Large intestine (tissue), 3 donors: Measurements from ENCODE around the gene POLA2. TPM values are rescaled to one million over a fixed set of nuclear protein-coding genes. Genes with fewer than 3 reads are reported as not detected.
"Not testable (repeated sequence)": the region's sequence is repeated elsewhere in the genome, so short reads cannot be mapped to it uniquely, and the experiment has no call there.

Experiments used
- DNase-seq, 2 donors: peaks; one replicate each; pipeline versions ENCODE4 v3.0.0 to v3.0.0-alpha.2; 2013
- H3K27ac ChIP-seq: one replicate; pipeline ENCODE4 v1.5.1; 2013; ENCODE audit warnings: low read length
- H3K27me3 ChIP-seq: 2 replicates; pipeline ENCODE4 v1.6.1; 2013; ENCODE audit warnings: low read length; ENCODE audit not compliant: control insufficient read depth, insufficient read depth
- H3K36me3 ChIP-seq: 2 replicates; pipeline ENCODE4 v1.6.1; 2013; ENCODE audit warnings: low read length; ENCODE audit not compliant: control insufficient read depth, insufficient read depth
- H3K4me1 ChIP-seq: one replicate; pipeline ENCODE4 v1.6.1; 2013; ENCODE audit warnings: low read length; ENCODE audit not compliant: control insufficient read depth, insufficient read depth
- H3K4me3 ChIP-seq: one replicate; pipeline ENCODE4 v1.5.1; 2013; ENCODE audit warnings: low read length
- H3K9me3 ChIP-seq: one replicate; pipeline ENCODE4 v1.6.1; 2013; ENCODE audit warnings: mild to moderate bottlenecking, low read depth, low read length, moderate library complexity; ENCODE audit not compliant: control insufficient read depth
- WGBS: methylation state at CpG from one replicate; pipeline ENCODE4 v1.1.5; 2013; ENCODE audit warnings: low lambda C conversion rate; ENCODE audit not compliant: insufficient coverage; 5-methylcytosine and 5-hydroxymethylcytosine counted together
- polyA plus RNA-seq: library from polyadenylated mRNA; unstranded; fragments of 120-200 nt; gene quantifications from one replicate; pipeline ENCODE4 v1.2.1, GENCODE V29; 2013

POLA2 gene
- polyA plus RNA-seq, 1 donor = 13.6 TPM

DNA sequence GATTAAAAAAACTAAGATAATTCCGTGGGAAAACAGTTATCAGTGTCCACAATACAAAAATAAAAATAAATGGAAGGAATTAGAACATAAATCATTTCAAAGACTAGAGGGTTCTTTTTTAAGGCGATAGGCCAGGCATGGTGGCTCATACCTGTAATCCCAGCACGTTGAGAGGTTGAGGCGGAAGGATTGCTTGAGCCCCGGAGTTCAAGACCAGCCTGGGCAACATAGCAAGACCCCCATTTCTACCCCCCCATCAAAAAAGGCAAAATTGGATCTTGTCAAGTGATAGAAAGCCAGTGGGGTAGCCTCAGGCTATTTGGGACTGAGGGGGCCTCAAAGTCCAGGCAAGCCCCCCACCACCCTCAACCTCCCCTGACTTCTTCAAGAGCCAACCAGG lies 20.6 kb upstream of the POLA2 start:
- 0% methylated on average over 1 of the region's 5 CpGs for WGBS
- peaks cover 3% of the 10 kb centered on the region for H3K4me1 ChIP-seq
- H3K9me3 ChIP-seq = no peaks in the 10 kb centered on the region
- H3K4me3 ChIP-seq = no peak overlapping the region
- H3K27ac ChIP-seq = no peak overlapping the region
- no peaks in the 10 kb centered on the region for H3K36me3 ChIP-seq
- DNase-seq = no peak
- no peaks in the 10 kb centered on the region for H3K27me3 ChIP-seq

- Histone ChIP-seq H3K9me3 (no peaks in the 10 kb centered on the region), H3K27ac (no peak overlapping the region), H3K36me3 (no peaks in the 10 kb centered on the region), H3K4me3 (no peak overlapping the region), H3K27me3 (no peaks in the 10 kb centered on the region), H3K4me1 (peaks cover 7% of the 10 kb centered on the region)
- no peak for DNase-seq
These were observed 20.1 kb upstream of the POLA2 start for GRCh38 chr11:65241692-65242091.

DNA sequence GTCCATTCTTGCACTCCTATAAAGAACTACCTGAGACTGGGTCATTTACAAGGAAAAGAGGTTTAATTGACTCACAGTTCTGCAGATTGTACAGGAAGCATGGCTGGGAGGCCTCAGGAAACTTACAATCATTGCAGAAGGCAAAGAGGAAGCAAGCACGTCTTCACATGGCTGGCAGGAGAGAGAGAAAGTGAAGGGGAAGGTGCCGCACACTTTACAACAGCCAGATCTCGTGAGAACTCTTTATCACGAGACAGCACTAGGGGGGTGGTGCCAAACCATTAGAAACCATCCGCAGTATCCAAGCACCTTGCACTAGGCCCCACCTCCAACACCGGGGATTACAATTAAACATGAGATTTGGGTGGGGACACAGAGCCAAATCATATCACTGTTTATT lies 19.4 kb upstream of the POLA2 start:
- H3K27me3 ChIP-seq = no peaks in the 10 kb centered on the region
- no peak for DNase-seq
- WGBS = 60% methylated on average over 1 of the region's 6 CpGs

DNA sequence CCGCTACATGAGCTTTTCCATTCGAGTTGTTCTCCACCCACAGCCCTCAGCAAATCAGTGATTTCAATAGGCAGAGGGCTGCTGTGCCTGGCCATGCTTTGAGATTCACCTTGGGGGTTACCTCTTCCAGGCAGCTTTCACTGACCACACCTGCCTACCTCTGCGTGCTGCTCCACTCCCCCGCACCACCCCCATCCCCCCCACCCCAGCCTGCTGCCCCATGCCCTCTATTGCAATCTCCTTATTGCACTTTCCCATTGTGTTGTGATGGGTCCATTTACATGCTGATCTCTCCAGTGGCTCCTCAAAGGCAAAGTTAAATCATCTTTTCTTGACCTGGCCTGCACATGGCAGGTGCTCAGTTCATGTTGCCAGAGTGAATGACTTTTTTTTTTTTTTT lies 18.0 kb upstream of the POLA2 start:
- no CpG with 5 or more reads among the region's 4 CpGs for WGBS

More for the DNA sequence above, 19.4 kb upstream of the POLA2 start:
- Histone ChIP-seq H3K36me3 (no peaks in the 10 kb centered on the region), H3K4me3 (no peak overlapping the region), H3K4me1 (peaks cover 7% of the 10 kb centered on the region), H3K9me3 (no peaks in the 10 kb centered on the region), H3K27ac (no peak overlapping the region)

DNA sequence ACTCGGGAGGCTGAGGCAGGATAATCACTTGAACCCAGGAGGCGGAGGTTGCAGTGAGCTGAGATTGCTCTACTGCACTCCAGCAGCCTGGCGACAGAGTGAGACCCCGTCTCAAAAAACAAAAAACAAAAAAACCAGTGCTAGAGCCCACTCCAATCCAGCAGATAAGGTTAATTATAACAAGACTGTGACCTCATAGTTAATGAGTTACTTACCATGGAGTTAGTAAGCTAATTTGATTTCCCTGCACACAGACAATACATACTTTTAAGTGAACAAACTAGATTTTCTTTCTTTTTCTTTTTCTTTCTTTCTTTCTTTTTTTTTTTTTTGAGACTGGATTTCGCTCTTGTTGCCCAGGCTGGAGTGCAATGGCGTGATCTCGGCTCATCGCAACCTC lies 16.7 kb upstream of the POLA2 start:
- H3K36me3 ChIP-seq, H3K27ac ChIP-seq, H3K4me1 ChIP-seq, H3K27me3 ChIP-seq, H3K9me3 ChIP-seq, H3K4me3 ChIP-seq: not testable (repeated sequence)
- peak in 1 of 2 donors; percentile 43 for DNase-seq
- no CpG with 5 or more reads among the region's 8 CpGs for WGBS

More for the DNA sequence above, 18.0 kb upstream of the POLA2 start:
- H3K4me1 ChIP-seq = peaks cover 7% of the 10 kb centered on the region
- no peaks in the 10 kb centered on the region for H3K27me3 ChIP-seq
- no peak for DNase-seq
- H3K4me3 ChIP-seq = no peak overlapping the region
- no peak overlapping the region for H3K27ac ChIP-seq
- H3K36me3 ChIP-seq = no peaks in the 10 kb centered on the region
- H3K9me3 ChIP-seq = no peaks in the 10 kb centered on the region

- Histone ChIP-seq H3K4me1 (peaks cover 7% of the 10 kb centered on the region), H3K27me3 (no peaks in the 10 kb centered on the region), H3K4me3 (no peak overlapping the region), H3K36me3 (no peaks in the 10 kb centered on the region), H3K9me3 (no peaks in the 10 kb centered on the region), H3K27ac (no peak overlapping the region)
- no CpG with 5 or more reads among the region's 5 CpGs for WGBS
- peak; percentile 18 to 49 for DNase-seq
These were observed 15.3 kb upstream of the POLA2 start for GRCh38 chr11:65246506-65246905.

DNA sequence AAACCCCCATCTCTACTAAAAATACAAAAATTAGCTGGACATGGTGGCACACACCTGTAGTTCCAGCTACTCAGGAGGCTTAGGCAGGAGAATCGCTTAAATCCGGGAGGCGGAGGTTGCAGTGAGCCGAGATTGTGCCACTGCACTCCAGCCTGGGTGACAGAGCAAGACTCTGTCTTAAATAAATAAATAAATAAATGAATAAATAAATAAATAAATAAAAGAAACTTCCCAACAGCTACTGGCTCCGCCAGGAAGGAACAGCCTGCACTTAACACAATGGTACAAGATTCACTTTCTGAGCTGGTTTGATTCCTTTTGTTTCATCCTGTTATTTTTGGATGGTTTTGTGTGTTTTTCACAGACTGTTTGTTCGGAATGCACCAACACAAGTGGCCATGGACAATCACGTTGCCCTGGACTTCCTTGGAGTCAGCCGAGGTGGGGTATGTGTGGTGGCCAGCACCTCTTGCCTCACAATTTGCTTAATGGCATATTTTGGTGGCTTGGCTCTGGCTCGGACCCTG lies 13.5 kb upstream of the POLA2 start:
- not testable (repeated sequence) for H3K36me3 ChIP-seq, DNase-seq
- 83% methylated on average over 1 of the region's 9 CpGs for WGBS

GRCh38 chr11:65251476-65251875 lies 10.3 kb upstream of the POLA2 start:
- H3K27me3 ChIP-seq = no peaks in the 10 kb centered on the region
- H3K36me3 ChIP-seq = no peaks in the 10 kb centered on the region
- no peak for DNase-seq
- H3K27ac ChIP-seq = no peak overlapping the region
- H3K9me3 ChIP-seq = no peaks in the 10 kb centered on the region
- no CpG with 5 or more reads among the region's 9 CpGs for WGBS
- peaks cover 2% of the 10 kb centered on the region for H3K4me1 ChIP-seq
- no peak overlapping the region for H3K4me3 ChIP-seq

More for the DNA sequence above, 13.5 kb upstream of the POLA2 start:
- not testable (repeated sequence) for H3K9me3 ChIP-seq, H3K27me3 ChIP-seq, H3K4me1 ChIP-seq, H3K27ac ChIP-seq, H3K4me3 ChIP-seq

DNA sequence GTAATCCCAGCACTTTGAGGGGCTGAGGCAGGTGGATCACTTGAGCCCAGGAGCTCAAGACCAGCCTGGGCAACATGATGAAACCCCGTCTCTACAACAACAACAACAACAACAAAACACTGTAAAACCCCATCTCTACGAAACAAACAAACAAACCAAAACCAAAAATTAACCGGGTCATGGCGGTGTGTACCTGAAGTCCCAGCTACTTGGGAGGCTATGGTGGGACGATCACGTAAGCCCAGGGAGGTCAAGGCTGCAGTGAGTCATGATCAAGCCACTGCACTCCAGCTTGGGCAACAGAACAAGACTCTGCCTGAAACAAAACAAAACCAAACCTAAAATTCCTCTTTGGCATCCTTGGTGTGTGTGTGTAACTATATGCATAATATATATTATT lies 7.0 kb upstream of the POLA2 start:
- Histone ChIP-seq H3K9me3 (no peaks in the 10 kb centered on the region), H3K36me3 (no peaks in the 10 kb centered on the region), H3K27me3 (no peaks in the 10 kb centered on the region), H3K27ac (no peak overlapping the region), H3K4me1 (no peaks in the 10 kb centered on the region), H3K4me3 (no peak overlapping the region)
- no peak for DNase-seq
- WGBS = no CpG with 5 or more reads among the region's 6 CpGs

GRCh38 chr11:65258988-65259387 lies 2.8 kb upstream of the POLA2 start:
- Histone ChIP-seq H3K9me3 (no peaks in the 10 kb centered on the region), H3K4me3 (no peak overlapping the region), H3K27me3 (no peaks in the 10 kb centered on the region), H3K36me3 (no peaks in the 10 kb centered on the region), H3K27ac (no peak overlapping the region), H3K4me1 (peaks cover 10% of the 10 kb centered on the region)
- WGBS = 86% methylated on average over 5 of the region's 5 CpGs
- DNase-seq = no peak

DNA sequence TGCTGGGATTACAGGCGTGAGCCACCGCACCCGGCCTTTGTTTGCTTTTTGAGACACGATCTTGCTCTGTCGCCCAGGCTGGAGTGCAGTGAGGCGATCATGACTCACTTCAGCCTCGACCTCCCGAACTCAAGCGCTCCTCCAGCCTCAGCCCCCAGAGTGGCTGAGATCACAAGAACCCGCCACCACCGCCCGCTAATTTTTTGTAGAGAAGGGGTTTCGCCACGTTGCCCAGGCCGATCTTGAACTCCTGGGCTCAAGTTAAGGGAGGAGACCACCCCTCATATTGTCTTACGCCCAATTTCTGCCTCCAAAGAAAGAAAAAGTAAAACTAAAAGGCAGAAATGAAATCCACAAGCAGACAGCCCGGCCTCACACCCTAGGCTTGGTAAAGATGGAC lies 1.5 kb upstream of the POLA2 start:
- no peak for DNase-seq
- peaks cover 10% of the 10 kb centered on the region for H3K4me1 ChIP-seq
- no peak overlapping the region for H3K4me3 ChIP-seq
- no peaks in the 10 kb centered on the region for H3K27me3 ChIP-seq
- H3K36me3 ChIP-seq = no peaks in the 10 kb centered on the region
- no CpG with 5 or more reads among the region's 17 CpGs for WGBS
- no peaks in the 10 kb centered on the region for H3K9me3 ChIP-seq
- no peak overlapping the region for H3K27ac ChIP-seq
